HEK293 (cell line): ENCODE results near the gene SPINDOC.
A peak's percentile ranks its signal among the peaks of the same experiment; 100 is the strongest.

Source experiments
- CTCF ChIA-PET: fragments of 350-600 bp; formaldehyde crosslinking; extraction: SDS; loops from one replicate; lab custom pipeline; 2021; ENCODE audit warnings: antibody characterized with exemption; lab: Yijun Ruan, JAX
- POLR2A ChIA-PET: fragments of 300-600 bp; formaldehyde crosslinking; extraction: SDS; loops from one replicate; lab custom pipeline; 2020; ENCODE audit warnings: antibody characterized with exemption, inconsistent platforms; lab: Yijun Ruan, JAX
- H3K27ac ChIP-seq: fragments of 200-500 bp; sonication (Bioruptor generic); 2 replicates; pipeline ENCODE4 v1.5.1; 2014; ENCODE audit warnings: low read depth, low read length, control low read depth, inconsistent platforms; ENCODE audit errors: extremely low read depth
- H3K36me3 ChIP-seq, 2 experiments: fragments of 200-500 bp in 1 of 2; sonication (Bioruptor generic) in 1 of 2; 1 replicate in 1 of 2; 2 replicates in 1 of 2; pipeline ENCODE4 v1.5.1; 2014 to 2017; ENCODE audit warnings: inconsistent platforms in 2 of 2, low read length in 2 of 2; ENCODE audit not compliant: control insufficient read depth in 2 of 2, insufficient read depth in 1 of 2
- H3K4me1 ChIP-seq: fragments of 200-500 bp; sonication (Bioruptor generic); 2 replicates; pipeline ENCODE4 v1.5.1; 2014; ENCODE audit warnings: mild to moderate bottlenecking, low read length, inconsistent platforms; ENCODE audit not compliant: control insufficient read depth, insufficient read depth
- H3K4me3 ChIP-seq: 2 replicates; pipeline ENCODE4 v1.5.1; 2011; ENCODE audit warnings: low read depth, mild to moderate bottlenecking, control low read depth, low read length, moderate library complexity
- H3K9me3 ChIP-seq: fragments of 200-500 bp; sonication (Bioruptor generic); 2 replicates; pipeline ENCODE4 v1.5.1; 2014; ENCODE audit warnings: low read depth, low read length, inconsistent platforms; ENCODE audit not compliant: control insufficient read depth, insufficient read depth
- EGR2 ChIP-seq: fragments of 450-650 bp; formaldehyde crosslinking; IDR thresholded peaks from 2 replicates; pipeline ENCODE4 v1.5.1; 2016; ENCODE audit warnings: low read depth, missing biosample characterization, missing genetic modification characterization
- GLIS1 ChIP-seq: fragments of 450-650 bp; formaldehyde crosslinking; IDR thresholded peaks from 2 replicates; pipeline ENCODE4 v1.5.1; 2016; ENCODE audit warnings: missing biosample characterization, missing genetic modification characterization
- IKZF3 ChIP-seq: fragments of 450-650 bp; IDR thresholded peaks from 2 replicates; pipeline ENCODE4 v1.5.0; 2018; ENCODE audit warnings: missing biosample characterization, mild to moderate bottlenecking, missing genetic modification characterization, moderate library complexity
- KLF9 ChIP-seq: fragments of 450-650 bp; formaldehyde crosslinking; IDR thresholded peaks from 2 replicates; pipeline ENCODE4 v1.5.1; 2016; ENCODE audit warnings: missing biosample characterization, missing genetic modification characterization, low read depth
- SETDB1 ChIP-seq: IDR thresholded peaks from one replicate; pipeline ENCODE4 v1.6.1; 2017; ENCODE audit warnings: mild to moderate bottlenecking, low read length, moderate library complexity, mixed read lengths; ENCODE audit not compliant: insufficient read length
- SP2 ChIP-seq: fragments of 450-650 bp; formaldehyde crosslinking; IDR thresholded peaks from 2 replicates; pipeline ENCODE4 v1.5.1; 2016; ENCODE audit warnings: missing biosample characterization, missing genetic modification characterization
- ZBTB17 ChIP-seq: fragments of 450-650 bp; formaldehyde crosslinking; IDR thresholded peaks from 2 replicates; pipeline ENCODE4 v1.5.1; 2016; ENCODE audit warnings: missing biosample characterization, missing genetic modification characterization
- ZBTB8A ChIP-seq: fragments of 450-650 bp; formaldehyde crosslinking; IDR thresholded peaks from 2 replicates; pipeline ENCODE4 v1.5.1; 2016; ENCODE audit warnings: missing biosample characterization, missing genetic modification characterization
- ZNF174 ChIP-seq: fragments of 450-650 bp; formaldehyde crosslinking; IDR thresholded peaks from 2 replicates; pipeline ENCODE4 v1.5.0; 2017; ENCODE audit warnings: missing biosample characterization, mild to moderate bottlenecking, missing genetic modification characterization
- ZNF184 ChIP-seq: fragments of 450-650 bp; IDR thresholded peaks from 2 replicates; pipeline ENCODE4 v1.5.1; 2018; ENCODE audit warnings: missing biosample characterization, mild to moderate bottlenecking, missing genetic modification characterization
- ZNF350 ChIP-seq: fragments of 450-650 bp; formaldehyde crosslinking; IDR thresholded peaks from 2 replicates; pipeline ENCODE4 v1.5.0; 2017; ENCODE audit warnings: missing biosample characterization, mild to moderate bottlenecking, missing genetic modification characterization
- ZNF398 ChIP-seq: fragments of 450-650 bp; formaldehyde crosslinking; IDR thresholded peaks from 2 replicates; pipeline ENCODE4 v1.5.1; 2017; ENCODE audit warnings: missing biosample characterization, missing genetic modification characterization
- ZNF600 ChIP-seq: fragments of 450-650 bp; formaldehyde crosslinking; IDR thresholded peaks from 2 replicates; pipeline ENCODE4 v1.5.1; 2016; ENCODE audit warnings: missing biosample characterization, missing genetic modification characterization
- ZNF747 ChIP-seq: fragments of 450-650 bp; formaldehyde crosslinking; IDR thresholded peaks from 2 replicates; pipeline ENCODE4 v1.5.1; 2016; ENCODE audit warnings: missing biosample characterization, missing genetic modification characterization
- ZNF768 ChIP-seq: fragments of 450-650 bp; formaldehyde crosslinking; IDR thresholded peaks from 2 replicates; pipeline ENCODE4 v1.5.1; 2018; ENCODE audit warnings: missing biosample characterization, mild to moderate bottlenecking, missing genetic modification characterization
- TF ChIP-seq, protein P1 (sequence below): fragments of 450-650 bp; formaldehyde crosslinking; conservative IDR thresholded peaks from 2 replicates; pipeline ENCODE4 v1.5.1; 2016; ENCODE audit warnings: low read depth, missing biosample characterization, missing genetic modification characterization

The SPINDOC gene

DNA sequence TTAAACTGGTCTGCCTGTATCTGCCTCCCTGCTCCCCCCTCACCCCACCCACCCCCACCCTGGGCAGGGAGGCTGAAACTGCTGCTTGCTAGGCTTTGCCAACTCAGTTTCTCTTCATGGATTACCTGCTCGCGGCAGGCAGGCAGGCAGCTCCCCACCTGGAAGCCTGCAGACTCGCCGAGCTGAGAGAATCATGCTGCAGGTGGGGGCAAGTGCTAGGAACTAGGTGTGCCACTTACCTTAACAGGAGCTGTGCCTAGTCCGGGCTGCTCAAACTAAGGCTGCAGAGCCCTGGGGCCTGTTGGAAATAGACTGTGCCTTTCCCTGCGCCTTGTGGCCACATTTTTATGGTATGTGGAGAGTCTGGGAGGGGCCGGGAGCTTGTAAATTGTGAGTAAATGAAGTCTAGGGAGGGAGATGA, 55.9 kb downstream of the SPINDOC start:
- TF ChIP-seq, protein P1, sequence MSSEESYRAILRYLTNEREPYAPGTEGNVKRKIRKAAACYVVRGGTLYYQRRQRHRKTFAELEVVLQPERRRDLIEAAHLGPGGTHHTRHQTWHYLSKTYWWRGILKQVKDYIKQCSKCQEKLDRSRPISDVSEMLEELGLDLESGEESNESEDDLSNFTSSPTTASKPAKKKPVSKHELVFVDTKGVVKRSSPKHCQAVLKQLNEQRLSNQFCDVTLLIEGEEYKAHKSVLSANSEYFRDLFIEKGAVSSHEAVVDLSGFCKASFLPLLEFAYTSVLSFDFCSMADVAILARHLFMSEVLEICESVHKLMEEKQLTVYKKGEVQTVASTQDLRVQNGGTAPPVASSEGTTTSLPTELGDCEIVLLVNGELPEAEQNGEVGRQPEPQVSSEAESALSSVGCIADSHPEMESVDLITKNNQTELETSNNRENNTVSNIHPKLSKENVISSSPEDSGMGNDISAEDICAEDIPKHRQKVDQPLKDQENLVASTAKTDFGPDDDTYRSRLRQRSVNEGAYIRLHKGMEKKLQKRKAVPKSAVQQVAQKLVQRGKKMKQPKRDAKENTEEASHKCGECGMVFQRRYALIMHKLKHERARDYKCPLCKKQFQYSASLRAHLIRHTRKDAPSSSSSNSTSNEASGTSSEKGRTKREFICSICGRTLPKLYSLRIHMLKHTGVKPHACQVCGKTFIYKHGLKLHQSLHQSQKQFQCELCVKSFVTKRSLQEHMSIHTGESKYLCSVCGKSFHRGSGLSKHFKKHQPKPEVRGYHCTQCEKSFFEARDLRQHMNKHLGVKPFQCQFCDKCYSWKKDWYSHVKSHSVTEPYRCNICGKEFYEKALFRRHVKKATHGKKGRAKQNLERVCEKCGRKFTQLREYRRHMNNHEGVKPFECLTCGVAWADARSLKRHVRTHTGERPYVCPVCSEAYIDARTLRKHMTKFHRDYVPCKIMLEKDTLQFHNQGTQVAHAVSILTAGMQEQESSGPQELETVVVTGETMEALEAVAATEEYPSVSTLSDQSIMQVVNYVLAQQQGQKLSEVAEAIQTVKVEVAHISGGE: no peak
- TF ChIP-seq ZBTB8A (tag by site-specific recombination): 0 out of 2 replicates have a peak, but pooled peaks have one; percentile 31
- no peaks in the 10 kb centered on the region for H3K9me3 ChIP-seq
- H3K4me1 ChIP-seq: peaks cover 24% of the 10 kb centered on the region
- CTCF ChIA-PET: interaction anchor here (0.7 to 2.5 kb wide), 2 partner anchors 32 to 77 kb away, joined by 3 to 10 read pairs; no protein-coding TSS in a partner anchor
- no peaks in the 10 kb centered on the region for H3K36me3 ChIP-seq
- no peak overlapping the region for H3K27ac ChIP-seq
- H3K4me3 ChIP-seq: no peak overlapping the region
- POLR2A ChIA-PET: interaction anchor here (0.5 to 0.6 kb wide), 3 partner anchors 15 to 298 kb away, joined by 3 to 5 read pairs (median 3); no protein-coding TSS in a partner anchor

GRCh38 chr11:63869683-63870082, 56.4 kb downstream of the SPINDOC start:
- CTCF ChIA-PET: interaction anchor here (0.7 to 2.5 kb wide), 2 partner anchors 23 to 32 kb away, joined by 3 to 10 read pairs; no protein-coding TSS in a partner anchor
- POLR2A ChIA-PET: interaction anchor here (0.5 to 0.6 kb wide), 2 partner anchors 16 to 297 kb away, joined by 3 read pairs; no protein-coding TSS in a partner anchor
- no peak overlapping the region for H3K27ac ChIP-seq
- peaks cover 24% of the 10 kb centered on the region for H3K4me1 ChIP-seq
- H3K36me3 ChIP-seq: no peaks in the 10 kb centered on the region
- H3K9me3 ChIP-seq: no peaks in the 10 kb centered on the region
- H3K4me3 ChIP-seq: no peak overlapping the region
- TF ChIP-seq ZBTB17 (tag by site-specific recombination) (peak; percentile 62), SETDB1 (no peak)

GRCh38 chr11:63870351-63871140, 57.3 kb downstream of the SPINDOC start:
- peaks cover 0 to under 1% of the 10 kb centered on the region in 2 experiments; a peak in 1 of 3 replicates for H3K36me3 ChIP-seq
- ChIA-PET CTCF (interaction anchor here (0.7 to 2.5 kb wide), 2 partner anchors 24 to 33 kb away, joined by 3 to 10 read pairs; no protein-coding TSS in a partner anchor), POLR2A (interaction anchor here (0.6 kb wide), 1 partner anchor 174 kb away, joined by 5 read pairs; no protein-coding TSS in a partner anchor)
- H3K27ac ChIP-seq: no peak overlapping the region
- no peak overlapping the region for H3K4me3 ChIP-seq
- H3K9me3 ChIP-seq: no peaks in the 10 kb centered on the region
- TF ChIP-seq ZNF600 (tag by site-specific recombination) (peak; percentile 47; the same call in 1 of the 2 replicates), GLIS1 (tag by site-specific recombination) (peak; percentile 49; the same call in 1 of the 2 replicates), ZNF747 (tag by site-specific recombination) (no peak)
- H3K4me1 ChIP-seq: peaks cover 23% of the 10 kb centered on the region

DNA sequence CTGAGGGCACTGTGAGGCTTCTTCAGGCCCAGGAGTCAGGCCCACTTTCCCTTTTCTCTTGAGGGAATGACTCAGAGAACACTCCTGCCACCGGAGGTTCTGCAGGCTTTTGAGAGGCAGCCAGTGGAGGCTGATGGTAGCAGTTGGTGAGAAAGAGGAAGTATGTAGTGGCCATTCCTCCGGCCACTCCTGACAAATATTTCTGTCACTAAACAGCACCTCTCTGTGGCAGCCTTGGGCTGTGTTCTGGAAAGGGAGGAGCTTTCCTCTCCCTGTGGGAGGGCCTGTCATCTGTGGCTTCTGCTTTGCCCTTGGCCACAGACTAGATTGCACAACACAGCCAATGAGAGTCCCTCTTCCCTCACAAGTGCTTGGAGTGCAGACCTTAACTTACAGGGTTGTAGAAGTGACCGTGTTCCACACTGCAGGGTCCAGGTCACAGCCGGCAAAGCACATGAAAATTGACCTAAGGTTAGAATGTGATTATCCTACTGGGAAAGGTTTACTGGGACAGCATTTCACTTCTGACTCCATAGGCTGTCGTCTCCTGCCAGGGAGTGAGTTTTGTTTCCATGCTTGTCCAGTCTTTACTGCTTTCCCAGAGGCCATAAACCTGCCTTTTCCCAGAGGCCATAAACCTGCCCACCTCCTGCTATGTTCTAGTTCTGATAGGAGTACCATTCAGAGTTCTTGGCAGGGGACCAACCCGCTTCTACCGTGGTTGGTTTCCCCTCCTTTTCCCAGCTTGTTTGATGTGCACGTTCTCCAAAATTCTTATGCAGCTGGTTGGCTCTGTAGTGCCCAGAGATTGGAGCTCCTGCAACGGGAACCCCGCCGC, 58.9 kb downstream of the SPINDOC start:
- H3K4me1 ChIP-seq: peaks cover 7% of the 10 kb centered on the region
- POLR2A ChIA-PET: interaction anchor here (0.9 to 1.5 kb wide), 4 partner anchors 19 to 34 kb away, joined by 4 to 7 read pairs (median 4); partner anchors contain the start of gene MARK2
- no peaks in the 10 kb centered on the region for H3K9me3 ChIP-seq
- no peak overlapping the region for H3K4me3 ChIP-seq
- CTCF ChIA-PET: interaction anchor here (0.6 to 5.1 kb wide), 6 partner anchors 11 to 280 kb away, joined by 3 to 42 read pairs (median 6); no protein-coding TSS in a partner anchor
- peaks cover 0 to 5% of the 10 kb centered on the region in 2 experiments; a peak in 1 of 3 replicates for H3K36me3 ChIP-seq
- H3K27ac ChIP-seq: no peak overlapping the region
- no peak for TF ChIP-seq ZNF174 (tag by site-specific recombination)
- no peak for TF ChIP-seq KLF9 (tag by site-specific recombination)
- no peak for TF ChIP-seq ZNF768 (tag by site-specific recombination)
- TF ChIP-seq EGR2: no peak
- TF ChIP-seq ZNF398 (tag by site-specific recombination): no peak
- TF ChIP-seq IKZF3: peak; percentile 66; the same call in 1 of the 2 replicates
- TF ChIP-seq SP2 (tag by site-specific recombination): peak; percentile 54
- TF ChIP-seq ZNF184 (tag by site-specific recombination): no peak
- TF ChIP-seq ZNF350 (tag by site-specific recombination): no peak
